IPS DF 4.7 (cell line): ENCODE results near the gene ARSB.
"Not testable (repeated sequence)": the region's sequence is repeated elsewhere in the genome, so short reads cannot be mapped to it uniquely, and the experiment has no call there.

ENCODE experiments used
- DNase-seq: peaks from one replicate; pipeline ENCODE4 v3.0.0-alpha.2; 2013; ENCODE audit warnings: low spot score; ENCODE audit errors: extremely low read depth

The ARSB gene

GRCh38 chr5:78995521-78996007 is 10.5 kb upstream of the ARSB start:
- no peak for DNase-seq

- DNase-seq = no peak
Observed at GRCh38 chr5:78993165-78993564, 8.1 kb upstream of the ARSB start.

- DNase-seq = no peak
Observed at GRCh38 chr5:78992146-78992545, 7.0 kb upstream of the ARSB start.

- DNase-seq = no peak
Observed at GRCh38 chr5:78989080-78989479, 4.0 kb upstream of the ARSB start.

- no peak for DNase-seq
Observed at GRCh38 chr5:78985725-78986223, 664 bp upstream of the ARSB start.

GRCh38 chr5:78984439-78985115 is 533 bp downstream of the ARSB start:
- DNase-seq = no peak

- DNase-seq = no peak
Observed at GRCh38 chr5:78983601-78984438, 1.3 kb downstream of the ARSB start.

GRCh38 chr5:78983194-78983593 is 1.9 kb downstream of the ARSB start:
- not testable (repeated sequence) for DNase-seq

- no peak for DNase-seq
Observed at GRCh38 chr5:78979909-78980308, 5.2 kb downstream of the ARSB start.

GRCh38 chr5:78979117-78979742 is 5.9 kb downstream of the ARSB start:
- DNase-seq = no peak

GRCh38 chr5:78975035-78975434 is 10.1 kb downstream of the ARSB start:
- no peak for DNase-seq

GRCh38 chr5:78974601-78975000 is 10.5 kb downstream of the ARSB start:
- DNase-seq = no peak

- DNase-seq = no peak
Observed at GRCh38 chr5:78974011-78974410, 11.1 kb downstream of the ARSB start.

- DNase-seq = no peak
Observed at GRCh38 chr5:78972654-78973428, 12.3 kb downstream of the ARSB start.

GRCh38 chr5:78971998-78972397 is 13.1 kb downstream of the ARSB start:
- DNase-seq = no peak

GRCh38 chr5:78968781-78969180 is 16.3 kb downstream of the ARSB start:
- DNase-seq = no peak

- DNase-seq = no peak
Observed at GRCh38 chr5:78964889-78965288, 20.2 kb downstream of the ARSB start.

GRCh38 chr5:78961743-78962142 is 23.4 kb downstream of the ARSB start:
- DNase-seq = no peak

GRCh38 chr5:78959767-78960166 is 25.3 kb downstream of the ARSB start:
- no peak for DNase-seq

- DNase-seq = no peak
Observed at GRCh38 chr5:78958672-78959445, 26.3 kb downstream of the ARSB start.
